Liver (tissue), 9 donors: ENCODE measurements around the gene PIGN. TPM values are rescaled to one million over a fixed set of nuclear protein-coding genes. Genes with fewer than 3 reads are reported as not detected.

ENCODE experiments used
- DNase-seq: peaks from one replicate; pipeline ENCODE4 v3.0.0-alpha.2; 2017; ENCODE audit warnings: low spot score
- H3K27ac ChIP-seq, 2 donors: one replicate each; pipeline ENCODE4 v1.7.0; 2013; ENCODE audit warnings: inconsistent platforms in 2 of 2, low read length in 2 of 2, control low read depth in 1 of 2, low read depth in 1 of 2, mild to moderate bottlenecking in 1 of 2
- H3K27me3 ChIP-seq, 4 donors: one replicate each; pipeline versions ENCODE4 v1.6.1 to v1.7.0; 2013; ENCODE audit warnings: low read length in 3 of 4, inconsistent platforms in 1 of 4, mild to moderate bottlenecking in 1 of 4, moderate library complexity in 1 of 4; ENCODE audit not compliant: control insufficient read depth in 4 of 4, insufficient read depth in 4 of 4
- H3K36me3 ChIP-seq, 4 donors: one replicate each; pipeline versions ENCODE4 v1.6.1 to v1.7.0; 2013; ENCODE audit warnings: low read length in 3 of 4, mild to moderate bottlenecking in 3 of 4, low read depth in 1 of 4, moderate library complexity in 1 of 4; ENCODE audit not compliant: control insufficient read depth in 4 of 4, insufficient read depth in 3 of 4
- H3K4me1 ChIP-seq, 4 donors: one replicate each; pipeline versions ENCODE4 v1.6.1 to v1.7.0; 2013; ENCODE audit warnings: low read length in 3 of 4, mild to moderate bottlenecking in 3 of 4, moderate library complexity in 1 of 4; ENCODE audit not compliant: control insufficient read depth in 4 of 4, insufficient read depth in 4 of 4
- H3K4me3 ChIP-seq, 3 donors: one replicate each; pipeline versions ENCODE4 v1.6.1 to v1.7.0; 2013; ENCODE audit warnings: low read length in 3 of 3, control low read depth in 1 of 3, low read depth in 1 of 3, mild to moderate bottlenecking in 1 of 3
- H3K9ac ChIP-seq, 2 donors: one replicate each; pipeline ENCODE4 v1.7.0; 2013; ENCODE audit warnings: low read length in 2 of 2, mild to moderate bottlenecking in 2 of 2, moderate library complexity in 2 of 2, control low read depth in 1 of 2, low read depth in 1 of 2
- H3K9me3 ChIP-seq, 4 donors: one replicate each; pipeline versions ENCODE4 v1.6.1 to v1.7.0; 2013; ENCODE audit warnings: low read length in 3 of 4; ENCODE audit not compliant: control insufficient read depth in 4 of 4
- EGR1 ChIP-seq, 2 donors: IDR thresholded peaks; 2 replicates each; pipeline ENCODE4 v1.6.1; 2016 to 2018; ENCODE audit warnings: antibody characterized with exemption in 2 of 2, low read depth in 2 of 2
- FOXA1 ChIP-seq: IDR thresholded peaks from 2 replicates; pipeline ENCODE4 v1.6.1; 2016; ENCODE audit warnings: antibody characterized with exemption
- FOXA2 ChIP-seq: IDR thresholded peaks from 2 replicates; pipeline ENCODE4 v1.6.1; 2016; ENCODE audit warnings: antibody characterized with exemption
- GABPA ChIP-seq, 2 donors: IDR thresholded peaks in 1 of 2; conservative IDR thresholded peaks in 1 of 2; 2 replicates each; pipeline ENCODE4 v1.6.1; 2016; ENCODE audit warnings: antibody characterized with exemption in 2 of 2, mild to moderate bottlenecking in 1 of 2, moderate library complexity in 1 of 2
- HNF4A ChIP-seq, 2 donors: conservative IDR thresholded peaks; 2 replicates each; pipeline ENCODE4 v1.6.1; 2016; ENCODE audit warnings: antibody characterized with exemption in 2 of 2, mild to moderate bottlenecking in 2 of 2
- HNF4G ChIP-seq: IDR thresholded peaks from 2 replicates; pipeline ENCODE4 v1.6.1; 2016; ENCODE audit warnings: antibody characterized with exemption
- JUND ChIP-seq, 2 donors: IDR thresholded peaks; 2 replicates each; pipeline ENCODE4 v1.6.1; 2016; ENCODE audit warnings: antibody characterized with exemption in 2 of 2
- NR2F2 ChIP-seq: IDR thresholded peaks from 2 replicates; pipeline ENCODE4 v1.6.1; 2016; ENCODE audit warnings: antibody characterized with exemption
- RAD21 ChIP-seq, 2 donors: IDR thresholded peaks; 2 replicates each; pipeline ENCODE4 v1.6.1; 2016; ENCODE audit warnings: antibody characterized with exemption in 2 of 2, mild to moderate bottlenecking in 2 of 2
- RXRA ChIP-seq, 2 donors: IDR thresholded peaks; 2 replicates each; pipeline ENCODE4 v1.6.1; 2017 to 2018; ENCODE audit warnings: antibody characterized with exemption in 2 of 2, mild to moderate bottlenecking in 1 of 2
- SP1 ChIP-seq: IDR thresholded peaks from 2 replicates; pipeline ENCODE4 v1.6.1; 2018; ENCODE audit warnings: antibody characterized with exemption, mild to moderate bottlenecking
- TAF1 ChIP-seq: conservative IDR thresholded peaks from 2 replicates; pipeline ENCODE4 v1.6.1; 2016; ENCODE audit warnings: antibody characterized with exemption, mild to moderate bottlenecking
- YY1 ChIP-seq: IDR thresholded peaks from 2 replicates; pipeline ENCODE4 v1.6.1; 2016; ENCODE audit warnings: antibody characterized with exemption, mild to moderate bottlenecking
- WGBS: extraction: QIAGEN DNeasy Blood & Tissue Kit; methylation state at CpG from one replicate; pipeline ENCODE4 v1.1.7; 2013; 5-methylcytosine and 5-hydroxymethylcytosine counted together
- polyA plus RNA-seq, 2 donors: library from polyadenylated mRNA; stranded (reverse) in 1 of 2; unstranded in 1 of 2; fragments of 200-250 nt in 1 of 2; fragments of >200 nt in 1 of 2; fragmentation: Nextera tagmentation in 1 of 2; extraction: Ambion mirVana in 1 of 2; gene quantifications; one replicate each; pipeline versions ENCODE4 v1.2.1 to v1.2.3, GENCODE V29; 2013 to 2015
- total RNA-seq, 2 donors: library from RNA; depleted of rRNA; stranded (reverse); fragments of >200 nt; gene quantifications; one replicate each; pipeline ENCODE4 v1.2.3, GENCODE V29; 2014
- TF ChIP-seq, protein P1 (sequence below): IDR thresholded peaks from 2 replicates; pipeline ENCODE4 v1.6.1; 2016; ENCODE audit warnings: antibody characterized with exemption, mild to moderate bottlenecking
- TF ChIP-seq, protein P2 (sequence below): IDR thresholded peaks from 2 replicates; pipeline ENCODE4 v1.6.1; 2016; ENCODE audit warnings: antibody characterized with exemption
- TF ChIP-seq, protein P3 (sequence below): IDR thresholded peaks from 2 replicates; pipeline ENCODE4 v1.6.1; 2016; ENCODE audit warnings: antibody characterized with exemption
- TF ChIP-seq, protein P4 (sequence below): fragments of 150-350 bp; IDR thresholded peaks from 2 replicates; pipeline ENCODE4 v1.5.1; 2017; ENCODE audit warnings: improper control_type of control experiment, low read depth, low read length; ENCODE audit not compliant: missing input control
- TF ChIP-seq, protein P5 (sequence below): IDR thresholded peaks from 2 replicates; pipeline ENCODE4 v1.6.1; 2016; ENCODE audit warnings: antibody characterized with exemption
- donor health status: healthy.
- donor health status: healthy.
- donor health status: healthy.
- donor health status: healthy.
- donor health status: healthy.

PIGN gene
- total and polyA plus RNA-seq, 4 donors = 5.1 to 20.6 (median 12.5) TPM

DNA sequence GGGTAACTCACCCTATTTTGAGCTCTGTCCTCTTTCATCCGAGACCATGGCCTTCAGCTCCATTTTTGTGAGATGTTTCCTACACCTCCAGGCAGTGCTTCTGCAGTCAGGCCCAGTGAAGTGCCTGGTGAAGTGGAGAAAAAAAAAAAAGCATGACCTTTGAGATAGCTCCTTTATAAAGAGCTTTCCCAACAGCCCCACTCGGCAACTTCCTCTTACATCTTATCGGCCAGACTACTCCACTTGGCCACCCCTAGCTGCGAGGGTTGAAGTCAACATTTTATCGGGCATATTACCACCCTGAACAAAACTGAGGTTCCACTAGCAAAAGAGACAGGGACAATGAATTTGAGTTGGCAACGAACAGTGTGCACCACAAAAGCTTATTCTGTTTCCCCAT lies 169.2 kb downstream of the PIGN start (continued):
- TF ChIP-seq, protein P1, sequence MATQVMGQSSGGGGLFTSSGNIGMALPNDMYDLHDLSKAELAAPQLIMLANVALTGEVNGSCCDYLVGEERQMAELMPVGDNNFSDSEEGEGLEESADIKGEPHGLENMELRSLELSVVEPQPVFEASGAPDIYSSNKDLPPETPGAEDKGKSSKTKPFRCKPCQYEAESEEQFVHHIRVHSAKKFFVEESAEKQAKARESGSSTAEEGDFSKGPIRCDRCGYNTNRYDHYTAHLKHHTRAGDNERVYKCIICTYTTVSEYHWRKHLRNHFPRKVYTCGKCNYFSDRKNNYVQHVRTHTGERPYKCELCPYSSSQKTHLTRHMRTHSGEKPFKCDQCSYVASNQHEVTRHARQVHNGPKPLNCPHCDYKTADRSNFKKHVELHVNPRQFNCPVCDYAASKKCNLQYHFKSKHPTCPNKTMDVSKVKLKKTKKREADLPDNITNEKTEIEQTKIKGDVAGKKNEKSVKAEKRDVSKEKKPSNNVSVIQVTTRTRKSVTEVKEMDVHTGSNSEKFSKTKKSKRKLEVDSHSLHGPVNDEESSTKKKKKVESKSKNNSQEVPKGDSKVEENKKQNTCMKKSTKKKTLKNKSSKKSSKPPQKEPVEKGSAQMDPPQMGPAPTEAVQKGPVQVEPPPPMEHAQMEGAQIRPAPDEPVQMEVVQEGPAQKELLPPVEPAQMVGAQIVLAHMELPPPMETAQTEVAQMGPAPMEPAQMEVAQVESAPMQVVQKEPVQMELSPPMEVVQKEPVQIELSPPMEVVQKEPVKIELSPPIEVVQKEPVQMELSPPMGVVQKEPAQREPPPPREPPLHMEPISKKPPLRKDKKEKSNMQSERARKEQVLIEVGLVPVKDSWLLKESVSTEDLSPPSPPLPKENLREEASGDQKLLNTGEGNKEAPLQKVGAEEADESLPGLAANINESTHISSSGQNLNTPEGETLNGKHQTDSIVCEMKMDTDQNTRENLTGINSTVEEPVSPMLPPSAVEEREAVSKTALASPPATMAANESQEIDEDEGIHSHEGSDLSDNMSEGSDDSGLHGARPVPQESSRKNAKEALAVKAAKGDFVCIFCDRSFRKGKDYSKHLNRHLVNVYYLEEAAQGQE = no peak

DNA sequence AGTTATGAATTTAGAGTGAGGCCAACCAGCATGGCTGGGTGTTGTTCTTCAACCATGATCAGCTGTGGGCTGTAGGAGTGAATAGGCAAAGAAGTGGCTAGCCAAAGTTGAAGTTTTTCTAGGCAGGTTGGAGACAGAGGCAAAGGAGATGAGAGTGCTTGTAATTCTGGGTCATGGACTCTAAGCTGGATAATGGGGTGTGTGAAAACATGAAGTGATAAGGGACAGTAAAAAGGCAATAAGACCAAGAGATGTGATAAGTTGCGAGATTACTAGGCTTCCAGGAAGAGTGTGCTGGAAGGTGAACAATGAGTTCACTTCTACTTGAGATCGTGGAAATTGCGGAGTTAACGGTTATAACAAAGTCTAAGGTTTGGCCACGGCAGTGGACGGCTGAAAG lies 175.4 kb downstream of the PIGN start:
- DNase-seq = no peak
- no peak for TF ChIP-seq TAF1
- TF ChIP-seq, protein P2, sequence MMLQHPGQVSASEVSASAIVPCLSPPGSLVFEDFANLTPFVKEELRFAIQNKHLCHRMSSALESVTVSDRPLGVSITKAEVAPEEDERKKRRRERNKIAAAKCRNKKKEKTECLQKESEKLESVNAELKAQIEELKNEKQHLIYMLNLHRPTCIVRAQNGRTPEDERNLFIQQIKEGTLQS = no peak
- TF ChIP-seq RAD21 (IDR thresholded peaks at IDR 0.05) = no peak
- no peak for TF ChIP-seq FOXA1
- TF ChIP-seq HNF4A (conservative IDR thresholded peaks at IDR 0.05) = no peak
- no peak for TF ChIP-seq YY1
- TF ChIP-seq EGR1 (IDR thresholded peaks at IDR 0.05; ENCODE audit: low read depth in 2 of 2) = no peak
- TF ChIP-seq, protein P3, sequence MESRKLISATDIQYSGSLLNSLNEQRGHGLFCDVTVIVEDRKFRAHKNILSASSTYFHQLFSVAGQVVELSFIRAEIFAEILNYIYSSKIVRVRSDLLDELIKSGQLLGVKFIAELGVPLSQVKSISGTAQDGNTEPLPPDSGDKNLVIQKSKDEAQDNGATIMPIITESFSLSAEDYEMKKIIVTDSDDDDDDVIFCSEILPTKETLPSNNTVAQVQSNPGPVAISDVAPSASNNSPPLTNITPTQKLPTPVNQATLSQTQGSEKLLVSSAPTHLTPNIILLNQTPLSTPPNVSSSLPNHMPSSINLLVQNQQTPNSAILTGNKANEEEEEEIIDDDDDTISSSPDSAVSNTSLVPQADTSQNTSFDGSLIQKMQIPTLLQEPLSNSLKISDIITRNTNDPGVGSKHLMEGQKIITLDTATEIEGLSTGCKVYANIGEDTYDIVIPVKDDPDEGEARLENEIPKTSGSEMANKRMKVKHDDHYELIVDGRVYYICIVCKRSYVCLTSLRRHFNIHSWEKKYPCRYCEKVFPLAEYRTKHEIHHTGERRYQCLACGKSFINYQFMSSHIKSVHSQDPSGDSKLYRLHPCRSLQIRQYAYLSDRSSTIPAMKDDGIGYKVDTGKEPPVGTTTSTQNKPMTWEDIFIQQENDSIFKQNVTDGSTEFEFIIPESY = no peak
- no peak for TF ChIP-seq HNF4G
- TF ChIP-seq SP1 = no peak
- TF ChIP-seq, protein P4, sequence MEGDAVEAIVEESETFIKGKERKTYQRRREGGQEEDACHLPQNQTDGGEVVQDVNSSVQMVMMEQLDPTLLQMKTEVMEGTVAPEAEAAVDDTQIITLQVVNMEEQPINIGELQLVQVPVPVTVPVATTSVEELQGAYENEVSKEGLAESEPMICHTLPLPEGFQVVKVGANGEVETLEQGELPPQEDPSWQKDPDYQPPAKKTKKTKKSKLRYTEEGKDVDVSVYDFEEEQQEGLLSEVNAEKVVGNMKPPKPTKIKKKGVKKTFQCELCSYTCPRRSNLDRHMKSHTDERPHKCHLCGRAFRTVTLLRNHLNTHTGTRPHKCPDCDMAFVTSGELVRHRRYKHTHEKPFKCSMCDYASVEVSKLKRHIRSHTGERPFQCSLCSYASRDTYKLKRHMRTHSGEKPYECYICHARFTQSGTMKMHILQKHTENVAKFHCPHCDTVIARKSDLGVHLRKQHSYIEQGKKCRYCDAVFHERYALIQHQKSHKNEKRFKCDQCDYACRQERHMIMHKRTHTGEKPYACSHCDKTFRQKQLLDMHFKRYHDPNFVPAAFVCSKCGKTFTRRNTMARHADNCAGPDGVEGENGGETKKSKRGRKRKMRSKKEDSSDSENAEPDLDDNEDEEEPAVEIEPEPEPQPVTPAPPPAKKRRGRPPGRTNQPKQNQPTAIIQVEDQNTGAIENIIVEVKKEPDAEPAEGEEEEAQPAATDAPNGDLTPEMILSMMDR = no peak
- no peak for TF ChIP-seq JUND (IDR thresholded peaks at IDR 0.05)
- no peak for TF ChIP-seq NR2F2
- no peak for TF ChIP-seq RXRA (IDR thresholded peaks at IDR 0.05)
- TF ChIP-seq FOXA2 = no peak
- TF ChIP-seq, protein P1 = no peak
- TF ChIP-seq, protein P5, sequence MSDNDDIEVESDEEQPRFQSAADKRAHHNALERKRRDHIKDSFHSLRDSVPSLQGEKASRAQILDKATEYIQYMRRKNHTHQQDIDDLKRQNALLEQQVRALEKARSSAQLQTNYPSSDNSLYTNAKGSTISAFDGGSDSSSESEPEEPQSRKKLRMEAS = no peak
- no peak for TF ChIP-seq GABPA (IDR thresholded peaks at IDR 0.05 in 1 of 2, conservative IDR thresholded peaks at IDR 0.05 in 1 of 2)
- Histone ChIP-seq H3K9ac (no peak overlapping the region), H3K27ac (no peak overlapping the region), H3K36me3 (no peaks in the 10 kb centered on the region), H3K9me3 (no peaks in the 10 kb centered on the region), H3K4me3 (no peak overlapping the region), H3K4me1 (no peaks in the 10 kb centered on the region), H3K27me3 (no peaks in the 10 kb centered on the region)
- 85% methylated on average over 6 of the region's 6 CpGs for WGBS
